HepG2 (cell line): ENCODE measurements around the gene GPBP1. TPM values are rescaled to one million over a fixed set of nuclear protein-coding genes. Genes with fewer than 3 reads are reported as not detected.

ENCODE experiments used
- ATAC-seq: fragments of 200-7000 bp; cut with Tn5 transposase; 3 replicates; pipeline ENCODE4 v1.9.1; 2020; ENCODE audit warnings: mild to moderate bottlenecking, moderate library complexity
- BruUV-seq: library from RNA; stranded (reverse); fragments of 400-500 nt; replicated peaks from 2 replicates; lab custom pipeline; 2021; lab: Mats Ljungman, UMichigan
- CTCF ChIA-PET: fragments of 300-600 bp; formaldehyde crosslinking; extraction: SDS; loops from one replicate; lab custom pipeline; 2021; ENCODE audit warnings: low total read pairs, inconsistent platforms, low intra/inter-chr PET ratio; lab: Yijun Ruan, JAX
- POLR2A ChIA-PET: fragments of 350-600 bp; sonication (Branson Sonifier 250); formaldehyde crosslinking; loops from one replicate; lab custom pipeline; 2020; ENCODE audit warnings: antibody characterized with exemption, inconsistent platforms; lab: Yijun Ruan, JAX
- DNase-seq: peaks from one replicate; pipeline ENCODE4 v3.0.0-alpha.2; 2015; ENCODE audit warnings: low spot score
- FAIRE-seq: peaks from 3 replicates; lab custom pipeline; 2011; peaks lifted over from hg19 to GRCh38; lab: Jason Lieb, UNC
- H2AFZ ChIP-seq: one replicate; pipeline ENCODE4 v1.6.1; 2011; ENCODE audit warnings: low read length, inconsistent platforms
- H3K27ac ChIP-seq: fragments of 300-600 bp; 3 replicates; pipeline ENCODE4 v1.8.0; 2011; ENCODE audit warnings: mixed run types, mild to moderate bottlenecking, mixed read lengths, low read length, inconsistent platforms; ENCODE audit not compliant: insufficient read depth; ENCODE audit errors: extremely low read length
- H3K27me3 ChIP-seq, 2 experiments: fragments of 200-600 bp in 1 of 2; 2 replicates in 1 of 2; 3 replicates in 1 of 2; pipeline versions ENCODE4 v1.6.0 to v1.8.0; 2011; ENCODE audit warnings: low read length in 2 of 2, mild to moderate bottlenecking in 2 of 2, moderate library complexity in 2 of 2, inconsistent platforms in 1 of 2; ENCODE audit not compliant: insufficient read depth in 2 of 2, control insufficient read depth in 1 of 2
- H3K36me3 ChIP-seq, 2 experiments: fragments of 200-600 bp in 1 of 2; replicated peaks in 1 of 2; 2 replicates in 1 of 2; 3 replicates in 1 of 2; pipeline versions ENCODE4 v1.5.1 to v1.8.0; 2011; ENCODE audit warnings: low read length in 2 of 2, inconsistent platforms in 1 of 2; ENCODE audit not compliant: insufficient read depth in 2 of 2, control insufficient read depth in 1 of 2
- H3K4me1 ChIP-seq: 2 replicates; pipeline ENCODE4 v1.5.1; 2012; ENCODE audit warnings: low read length, inconsistent platforms; ENCODE audit not compliant: insufficient read depth
- H3K4me2 ChIP-seq: 2 replicates; pipeline ENCODE4 v1.6.0; 2011; ENCODE audit warnings: low read depth, low read length, inconsistent platforms
- H3K4me3 ChIP-seq, 3 experiments: fragments of 200-600 bp in 1 of 3; sonication (generic), shearing (Covaris generic) in 1 of 3; replicated peaks in 1 of 3; 2 replicates each; pipeline ENCODE4 v1.5.1; 2011 to 2016; ENCODE audit warnings: low read length in 3 of 3, inconsistent platforms in 2 of 3, low read depth in 2 of 3, mild to moderate bottlenecking in 2 of 3, control low read depth in 1 of 3, mixed read lengths in 1 of 3; ENCODE audit not compliant: insufficient read depth in 1 of 3
- H3K79me2 ChIP-seq: one replicate; pipeline ENCODE4 v1.6.1; 2011; ENCODE audit warnings: low read length, inconsistent platforms; ENCODE audit not compliant: insufficient read depth
- H3K9ac ChIP-seq: 2 replicates; pipeline ENCODE4 v1.6.0; 2011; ENCODE audit warnings: mild to moderate bottlenecking, low read depth, low read length, inconsistent platforms; ENCODE audit not compliant: insufficient read depth
- H3K9me3 ChIP-seq: 2 replicates; pipeline ENCODE4 v1.5.1; 2012; ENCODE audit warnings: mild to moderate bottlenecking, low read length
- H4K20me1 ChIP-seq: 2 replicates; pipeline ENCODE4 v1.6.0; 2011; ENCODE audit warnings: inconsistent platforms, mild to moderate bottlenecking, low read length, moderate library complexity; ENCODE audit not compliant: insufficient read depth
- ATF7 ChIP-seq, 2 experiments: fragments of 450-650 bp in 1 of 2; sonication (generic) in 1 of 2; formaldehyde crosslinking in 1 of 2; IDR thresholded peaks; 2 replicates each; pipeline versions ENCODE4 v1.4.0 to v1.6.1; 2016 to 2020; ENCODE audit warnings: antibody characterized with exemption in 1 of 2, mild to moderate bottlenecking in 1 of 2, missing genetic modification reagents in 1 of 2
- BRCA1 ChIP-seq: sonication (generic); formaldehyde crosslinking; IDR thresholded peaks from 2 replicates; pipeline ENCODE4 v1.4.0; 2020; ENCODE audit warnings: missing genetic modification reagents
- CTCF ChIP-seq: sonication (generic); formaldehyde crosslinking; IDR thresholded peaks from 2 replicates; pipeline ENCODE4 v1.5.0; 2020; ENCODE audit warnings: mild to moderate bottlenecking, missing genetic modification reagents, moderate library complexity
- GATAD2A ChIP-seq: IDR thresholded peaks from 2 replicates; pipeline ENCODE4 v1.6.1; 2016
- HNF4A ChIP-seq: sonication (generic); formaldehyde crosslinking; IDR thresholded peaks from 2 replicates; pipeline ENCODE4 v1.4.0; 2020; ENCODE audit warnings: missing genetic modification reagents
- HNF4G ChIP-seq, 2 experiments: sonication (generic) in 1 of 2; formaldehyde crosslinking in 1 of 2; IDR thresholded peaks; 2 replicates each; pipeline versions ENCODE4 v1.4.0 to v1.6.1; 2011 to 2020; ENCODE audit warnings: borderline replicate concordance in 2 of 2, low read depth in 2 of 2, mild to moderate bottlenecking in 2 of 2, low read length in 1 of 2, missing genetic modification reagents in 1 of 2, moderate library complexity in 1 of 2
- IKZF1 ChIP-seq: fragments of 450-650 bp; IDR thresholded peaks from 2 replicates; pipeline ENCODE4 v1.7.1; 2016
- NCOR1 ChIP-seq: fragments of 200-600 bp; sonication (generic); IDR thresholded peaks from 2 replicates; pipeline ENCODE4 v1.7.0; 2017; ENCODE audit warnings: antibody characterized with exemption, low read length, borderline replicate concordance
- NR1H2 ChIP-seq: sonication (generic); formaldehyde crosslinking; IDR thresholded peaks from 2 replicates; pipeline ENCODE4 v1.8.1; 2022; ENCODE audit warnings: low read depth, missing genetic modification reagents, borderline replicate concordance
- NR2F6 ChIP-seq, 2 experiments: IDR thresholded peaks; 2 replicates each; pipeline ENCODE4 v1.6.1; 2016; ENCODE audit warnings: antibody characterized with exemption in 1 of 2, mild to moderate bottlenecking in 1 of 2
- RAD21 ChIP-seq: fragments of 450-650 bp; formaldehyde crosslinking; IDR thresholded peaks from 2 replicates; pipeline ENCODE4 v1.5.0; 2020; ENCODE audit warnings: mild to moderate bottlenecking
- SIX1 ChIP-seq: sonication (generic); formaldehyde crosslinking; IDR thresholded peaks from 2 replicates; pipeline ENCODE4 v1.4.0; 2020; ENCODE audit warnings: missing genetic modification reagents, borderline replicate concordance
- SMC3 ChIP-seq: IDR thresholded peaks from 2 replicates; pipeline ENCODE4 v1.6.1; 2011; ENCODE audit warnings: low read length, improper control_type of control experiment
- STAG1 ChIP-seq: sonication (generic); formaldehyde crosslinking; IDR thresholded peaks from 2 replicates; pipeline ENCODE4 v1.4.0; 2020; ENCODE audit warnings: missing genetic modification reagents
- TEAD2 ChIP-seq: sonication (generic); formaldehyde crosslinking; IDR thresholded peaks from 2 replicates; pipeline ENCODE4 v1.9.0; 2021; ENCODE audit warnings: missing genetic modification reagents
- UBTF ChIP-seq: sonication (generic); formaldehyde crosslinking; IDR thresholded peaks from 2 replicates; pipeline ENCODE4 v1.4.0; 2020; ENCODE audit warnings: mild to moderate bottlenecking, missing genetic modification reagents
- ZMAT3 ChIP-seq: sonication (generic); formaldehyde crosslinking; conservative IDR thresholded peaks from 2 replicates; pipeline ENCODE4 v1.7.0; 2021; ENCODE audit warnings: missing genetic modification reagents
- WGBS: methylation state at CpG from one replicate; pipeline ENCODE4 v1.1.6; 2017; ENCODE audit warnings: low lambda C conversion rate; 5-methylcytosine and 5-hydroxymethylcytosine counted together
- in situ Hi-C: cut with HindIII; loops from 2 replicates; pipeline ENCODE4 v1.10.0; 2017; ENCODE audit warnings: low pct_unique_long_range_greater_than_20kb; ENCODE audit not compliant: extremely low pct_ligation_motif_present
- intact Hi-C: fragments of 100-400 bp; cut with micrococcal nuclease; formaldehyde crosslinking; loops from one replicate; pipeline ENCODE4 v1.10.0; 2022; ENCODE audit not compliant: unreplicated experiment
- polyA plus RNA-seq, 8 experiments: library from polyadenylated mRNA; depleted of rRNA in 3 of 8; stranded (reverse) in 7 of 8; unstranded in 1 of 8; fragments of >200 nt; fragmentation: Illumina TruSeq in 4 of 8; extraction: Trizol in 4 of 8; gene quantifications; 2 replicates each; pipeline versions ENCODE4 v1.2.1 to v1.2.3, GENCODE V29; 2011 to 2016; ENCODE audit warnings: low read depth in 4 of 8, missing spikeins in 1 of 8, mixed read lengths in 1 of 8; ENCODE audit not compliant: insufficient read depth in 1 of 8
- total RNA-seq, 5 experiments: library from RNA; depleted of rRNA; stranded (reverse); fragments of >200 nt; fragmentation: Illumina TruSeq; extraction: Trizol; gene quantifications; 2 replicates each; pipeline ENCODE4 v1.2.3, GENCODE V29; 2016; ENCODE audit warnings: low read depth in 1 of 5
- TF ChIP-seq, protein P1 (sequence below): sonication (generic); formaldehyde crosslinking; IDR thresholded peaks from 2 replicates; pipeline ENCODE4 v1.5.0; 2020; ENCODE audit warnings: missing genetic modification reagents, mild to moderate bottlenecking, borderline replicate concordance
- TF ChIP-seq, protein P2 (sequence below): sonication (generic); formaldehyde crosslinking; IDR thresholded peaks from 2 replicates; pipeline ENCODE4 v1.5.0; 2020; ENCODE audit warnings: missing genetic modification reagents

GPBP1 gene
- total and polyA plus RNA-seq, 2 of the 13 experiments (the other 11 are each of a cell fraction or from before 2014, with no cell fraction given): 27.1 to 72.2 TPM

GRCh38 chr5:57298295-57298984 lies 124.6 kb downstream of the GPBP1 start:
- WGBS: 10% methylated on average over 6 of the region's 6 CpGs
- TF ChIP-seq TEAD2 (no peak), UBTF (CRISPR knock-in tag) (no peak), BRCA1 (CRISPR knock-in tag) (no peak), GATAD2A (CRISPR knock-in tag) (peak; percentile 11; the same call in 1 of the 2 replicates), SIX1 (CRISPR knock-in tag) (no peak), IKZF1 (no peak), STAG1 (peak; percentile 81), SMC3 (peak; percentile 71), RAD21 (CRISPR knock-in tag) (peak; percentile 64; the same call in 1 of the 2 replicates), CTCF (CRISPR knock-in tag) (peak; percentile 79), NR2F6 (IDR thresholded peaks at IDR 0.05) (no peak), NR2F6 (CRISPR knock-in tag; IDR thresholded peaks at IDR 0.05) (no peak), HNF4G (IDR thresholded peaks at IDR 0.05; ENCODE audit: borderline replicate concordance, low read depth, low read length) (peak; percentile 57), HNF4G (CRISPR knock-in tag; IDR thresholded peaks at IDR 0.05; ENCODE audit: borderline replicate concordance, low read depth) (no peak), NR1H2 (CRISPR knock-in tag) (no peak), ATF7 (IDR thresholded peaks at IDR 0.05) (no peak), ATF7 (CRISPR knock-in tag; IDR thresholded peaks at IDR 0.05) (no peak), ZMAT3 (CRISPR knock-in tag) (no peak), NCOR1 (no peak), HNF4A (peak; percentile 60)
- TF ChIP-seq, protein P1, sequence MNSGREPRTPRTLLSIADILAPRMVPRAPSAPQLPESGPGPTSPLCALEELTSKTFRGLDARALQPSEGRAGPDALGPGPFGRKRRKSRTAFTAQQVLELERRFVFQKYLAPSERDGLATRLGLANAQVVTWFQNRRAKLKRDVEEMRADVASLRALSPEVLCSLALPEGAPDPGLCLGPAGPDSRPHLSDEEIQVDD: no peak
- TF ChIP-seq, protein P2, sequence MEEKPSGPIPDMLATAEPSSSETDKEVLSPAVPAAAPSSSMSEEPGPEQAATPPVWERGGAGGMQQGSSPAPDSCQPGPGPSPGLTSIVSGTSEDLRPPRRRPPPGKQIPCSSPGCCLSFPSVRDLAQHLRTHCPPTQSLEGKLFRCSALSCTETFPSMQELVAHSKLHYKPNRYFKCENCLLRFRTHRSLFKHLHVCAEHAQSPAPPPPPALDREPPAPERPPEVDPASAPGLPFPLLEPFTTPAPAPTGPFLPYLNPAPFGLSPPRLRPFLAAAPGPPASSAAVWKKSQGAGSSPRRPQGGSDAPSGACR (CRISPR knock-in tag): no peak

More at GRCh38 chr5:57298295-57298984, 124.6 kb downstream of the GPBP1 start:
- Histone ChIP-seq H3K4me3 (no peak overlapping the region), H2AFZ (no peak overlapping the region), H3K9me3 (no peaks in the 10 kb centered on the region), H3K36me3 (no peaks in the 10 kb centered on the region), H3K79me2 (no peaks in the 10 kb centered on the region), H3K9ac (no peak overlapping the region), H4K20me1 (no peaks in the 10 kb centered on the region), H3K27me3 (no peaks in the 10 kb centered on the region; a peak in 1 of 5 replicates), H3K4me1 (peaks cover 15% of the 10 kb centered on the region; the same call in 1 of the 2 replicates), H3K27ac (no peak overlapping the region), H3K4me2 (peak overlapping the region; percentile 15)
- peak; percentile 76 for FAIRE-seq
- intact Hi-C loops: loop anchor here (1.0 to 5.0 kb wide), 3 partner anchors 199 to 1164 kb away; no protein-coding TSS in a partner anchor
- in situ Hi-C loops: loop anchor here (5.0 kb wide), 1 partner anchor 1164 kb away; the partner anchor contains the start of gene PLK2
- no TSS peak for BruUV-seq
- ATAC-seq: peak; percentile 91
- DNase-seq: peak; percentile 73
- ChIA-PET CTCF (interaction anchor here (1.0 to 2.7 kb wide), 4 partner anchors 134 to 1167 kb away, joined by 3 to 63 read pairs (median 21); no protein-coding TSS in a partner anchor), POLR2A (interaction anchor here (1.1 kb wide), 1 partner anchor 1162 kb away, joined by 4 read pairs; no protein-coding TSS in a partner anchor)
